Tibial artery (tissue), 4 donors: ENCODE measurements around the gene OLAH.

Source experiments
- DNase-seq, 2 donors: peaks; one replicate each; pipeline ENCODE4 v3.0.0-alpha.2; 2019
- H3K27ac ChIP-seq, 2 donors: fragments of 200-600 bp; sonication (generic) in 1 of 2; 1 replicate in 1 of 2; 2 replicates in 1 of 2; pipeline ENCODE4 v1.5.1; 2018 to 2019; ENCODE audit warnings: mild to moderate bottlenecking in 1 of 2
- H3K27me3 ChIP-seq, 2 donors: fragments of 200-600 bp; sonication (generic) in 1 of 2; one replicate each; pipeline versions ENCODE4 v1.5.1 to v1.6.0; 2016 to 2019
- H3K36me3 ChIP-seq, 3 donors: fragments of 200-600 bp; sonication (generic) in 2 of 3; one replicate each; pipeline ENCODE4 v1.5.1; 2016 to 2019; ENCODE audit warnings: mild to moderate bottlenecking in 2 of 3
- H3K4me1 ChIP-seq, 4 donors: fragments of 200-600 bp; sonication (generic) in 2 of 4; 1 replicate in 3 of 4; 2 replicates in 1 of 4; pipeline ENCODE4 v1.5.1; 2016 to 2019
- H3K4me3 ChIP-seq, 2 donors: fragments of 200-600 bp; sonication (generic) in 1 of 2; 1 replicate in 1 of 2; 2 replicates in 1 of 2; pipeline ENCODE4 v1.5.1; 2018 to 2019; ENCODE audit warnings: mild to moderate bottlenecking in 2 of 2
- H3K9me3 ChIP-seq, 3 donors: fragments of 200-600 bp; sonication (generic) in 1 of 3; one replicate each; pipeline ENCODE4 v1.5.1; 2016 to 2019
- CTCF ChIP-seq, 2 experiments: fragments of 200-600 bp in 1 of 2; fragments of 450-650 bp in 1 of 2; IDR thresholded peaks; one replicate each; pipeline ENCODE4 v1.5.1; 2017 to 2019; ENCODE audit warnings: antibody characterized with exemption in 2 of 2, mild to moderate bottlenecking in 1 of 2, moderate library complexity in 1 of 2
- intact Hi-C: fragments of 100-400 bp; cut with DNase I; formaldehyde crosslinking; loops from one replicate; pipeline ENCODE4 v1.15.0; 2023; ENCODE audit warnings: low total_unique reads

The OLAH gene

GRCh38 chr10:15112657-15113056, 68.9 kb downstream of the OLAH start:
- no peak overlapping the region for H3K4me3 ChIP-seq
- H3K36me3 ChIP-seq, result peaks cover 44 to 79% (median 46%) of the 10 kb centered on the region in 3 donors
- no peaks in the 10 kb centered on the region for H3K27me3 ChIP-seq
- H3K9me3 ChIP-seq, result no peaks in the 10 kb centered on the region
- intact Hi-C loops, result no loop called here
- no peak for DNase-seq
- H3K27ac ChIP-seq, result no peak overlapping the region
- TF ChIP-seq CTCF (IDR thresholded peaks at IDR 0.05), result no peak
- H3K4me1 ChIP-seq, result no peaks in the 10 kb centered on the region

- no peaks in the 10 kb centered on the region for H3K27me3 ChIP-seq
- H3K9me3 ChIP-seq, result no peaks in the 10 kb centered on the region
- intact Hi-C loops, result no loop called here
- no peak overlapping the region for H3K4me3 ChIP-seq
- peaks cover 44 to 79% (median 49%) of the 10 kb centered on the region in 3 donors for H3K36me3 ChIP-seq
- H3K4me1 ChIP-seq, result no peaks in the 10 kb centered on the region
- no peak overlapping the region for H3K27ac ChIP-seq
- DNase-seq, result no peak
- no peak for TF ChIP-seq CTCF (IDR thresholded peaks at IDR 0.05)
Measured at GRCh38 chr10:15113766-15114165, 70.0 kb downstream of the OLAH start.

GRCh38 chr10:15116225-15116624, 72.5 kb downstream of the OLAH start:
- H3K36me3 ChIP-seq, result peaks cover 39 to 63% (median 48%) of the 10 kb centered on the region in 3 donors
- intact Hi-C loops, result no loop called here
- H3K4me3 ChIP-seq, result no peak overlapping the region

GRCh38 chr10:15118615-15119014, 74.9 kb downstream of the OLAH start:
- Histone ChIP-seq H3K4me3 (no peak overlapping the region), H3K4me1 (peaks cover 0 to 5% (median 0%) of the 10 kb centered on the region in 4 donors), H3K36me3 (peaks cover 33 to 50% (median 42%) of the 10 kb centered on the region in 3 donors), H3K27me3 (no peaks in the 10 kb centered on the region), H3K9me3 (no peaks in the 10 kb centered on the region), H3K27ac (no peak overlapping the region)
- TF ChIP-seq CTCF (IDR thresholded peaks at IDR 0.05), result no peak
- intact Hi-C loops, result no loop called here
- DNase-seq, result no peak

More at GRCh38 chr10:15116225-15116624, 72.5 kb downstream of the OLAH start:
- Histone ChIP-seq H3K9me3 (no peaks in the 10 kb centered on the region), H3K27ac (no peak overlapping the region), H3K4me1 (no peaks in the 10 kb centered on the region), H3K27me3 (no peaks in the 10 kb centered on the region)
- DNase-seq, result no peak
- TF ChIP-seq CTCF (IDR thresholded peaks at IDR 0.05), result no peak

GRCh38 chr10:15120523-15120922, 76.8 kb downstream of the OLAH start:
- Histone ChIP-seq H3K27me3 (no peaks in the 10 kb centered on the region), H3K4me1 (peaks cover 0 to 5% (median 0%) of the 10 kb centered on the region in 4 donors), H3K27ac (no peak overlapping the region), H3K4me3 (no peak overlapping the region), H3K36me3 (peaks cover 39 to 55% (median 40%) of the 10 kb centered on the region in 3 donors), H3K9me3 (no peaks in the 10 kb centered on the region)
- intact Hi-C loops, result no loop called here
- no peak for DNase-seq
- TF ChIP-seq CTCF (IDR thresholded peaks at IDR 0.05), result no peak

- intact Hi-C loops, result no loop called here
- no peak for DNase-seq
- no peak overlapping the region for H3K4me3 ChIP-seq
- H3K27me3 ChIP-seq, result no peaks in the 10 kb centered on the region
- H3K9me3 ChIP-seq, result no peaks in the 10 kb centered on the region
- no peak overlapping the region for H3K27ac ChIP-seq
- H3K36me3 ChIP-seq, result peaks cover 46 to 58% (median 51%) of the 10 kb centered on the region in 3 donors
- no peak for TF ChIP-seq CTCF (IDR thresholded peaks at IDR 0.05)
- H3K4me1 ChIP-seq, result peaks cover 0 to 5% (median 0%) of the 10 kb centered on the region in 4 donors
Measured at GRCh38 chr10:15121707-15122106, 78.0 kb downstream of the OLAH start.
